DOHH2 (cell line): ENCODE results near the gene STUM.

Source experiments
- CTCF ChIP-seq: fragments of 200-600 bp; sonication (generic); IDR thresholded peaks from one replicate; pipeline ENCODE4 v1.5.1; 2014; ENCODE audit warnings: antibody characterized with exemption, mild to moderate bottlenecking, low read depth, low read length; ENCODE audit not compliant: poor library complexity, severe bottlenecking
- EZH2phosphoT487 ChIP-seq: fragments of 200-600 bp; sonication (generic); IDR thresholded peaks from 2 replicates; pipeline ENCODE4 v1.6.1; 2017; ENCODE audit warnings: borderline replicate concordance, mild to moderate bottlenecking, antibody characterized with exemption, low read length, moderate library complexity, mixed read lengths

GRCh38 chr1:226629896-226630550 lies 81.5 kb downstream of the STUM start:
- TF ChIP-seq CTCF (no peak), EZH2phosphoT487 (no peak)
